Measurements from ENCODE around the gene UBAC2.

- TF ChIP-seq CTCF (IDR thresholded peaks at IDR 0.05; ENCODE audit: low read length) (no peak), EZH2 (IDR thresholded peaks at IDR 0.05; ENCODE audit: borderline replicate concordance, low read length) (no peak)
Observed at GRCh38 chr13:99294198-99294597, 93.5 kb downstream of the UBAC2 start.

All from OCI-LY1 (cell line).